ENCODE data around the gene METTL2B. TPM values are rescaled to one million over a fixed set of nuclear protein-coding genes. Genes with fewer than 3 reads are reported as not detected.
"Not testable (repeated sequence)": the region's sequence is repeated elsewhere in the genome, so short reads cannot be mapped to it uniquely, and the experiment has no call there.

The METTL2B gene
- total RNA-seq, 2 donors from 2014 or later: 24.7 to 28.0 TPM

GRCh38 chr7:128550920-128551319 lies 74.4 kb downstream of the METTL2B start:
- no peak for DNase-seq
- intact Hi-C loops (cut with DNase I, micrococcal nuclease): no loop called here

GRCh38 chr7:128554394-128554793 lies 77.8 kb downstream of the METTL2B start:
- DNase-seq; intact Hi-C loops (cut with DNase I, micrococcal nuclease); ATAC-seq: not testable (repeated sequence)

More at GRCh38 chr7:128550920-128551319, 74.4 kb downstream of the METTL2B start:
- no peak for ATAC-seq

Other genes with a start within 250 kb of the METTL2B start
- under 1 TPM in 1 of 2 donors, not detected in 1; 0.75 TPM for gene LEP, start 235.5 kb upstream of the METTL2B start, total RNA-seq
- 10 to 100 TPM; 19.6 to 26.8 TPM for gene RBM28, start 132.8 kb upstream of the METTL2B start, total RNA-seq
- gene PRRT4, start 115.1 kb upstream of the METTL2B start, total RNA-seq: under 1 TPM in 1 of 2 donors, not detected in 1; 0.20 TPM
- gene IMPDH1, start 66.8 kb upstream of the METTL2B start, total RNA-seq: 10 to 100 TPM; 29.0 to 31.2 TPM
- gene HILPDA, start 20.9 kb upstream of the METTL2B start, total RNA-seq: 1 to 10 TPM; 5.8 to 7.3 TPM
- 1 to 10 TPM in 1 of 2 donors, under 1 TPM in 1; 0.81 to 1.6 TPM for gene GARIN1A, start 195.5 kb downstream of the METTL2B start, total RNA-seq

Measured in left colon (tissue), 2 donors.